Nephron (organoid): ENCODE data around the gene KDR.

Source experiments
- H3K27ac Mint-ChIP-seq, 3 experiments: 2 replicates each; pipeline ENCODE4 v1.8.0; 2020; ENCODE audit warnings: mixed read lengths in 3 of 3, mild to moderate bottlenecking in 2 of 3, moderate library complexity in 1 of 3
- H3K27me3 Mint-ChIP-seq: 2 replicates; pipeline ENCODE4 v1.8.0; 2021; ENCODE audit warnings: low read depth, mild to moderate bottlenecking, moderate library complexity, mixed read lengths
- H3K36me3 Mint-ChIP-seq: 2 replicates; pipeline ENCODE4 v1.8.0; 2020; ENCODE audit warnings: low read depth, mixed read lengths
- H3K4me1 Mint-ChIP-seq: 2 replicates; pipeline ENCODE4 v1.8.0; 2020; ENCODE audit warnings: mixed read lengths
- H3K4me3 Mint-ChIP-seq, 3 experiments: 2 replicates each; pipeline ENCODE4 v1.8.0; 2020; ENCODE audit warnings: mild to moderate bottlenecking in 3 of 3, mixed read lengths in 3 of 3, moderate library complexity in 2 of 3
- H3K9me3 Mint-ChIP-seq: 2 replicates; pipeline ENCODE4 v1.8.0; 2020; ENCODE audit warnings: mixed read lengths
- TF ChIP-seq, protein P1 (sequence below), 3 experiments: fragments of 200-600 bp; sonication (generic); IDR thresholded peaks; one replicate each; pipeline ENCODE4 v1.5.0; 2021; ENCODE audit warnings: antibody characterized with exemption in 3 of 3; ENCODE audit not compliant: unreplicated experiment in 3 of 3

Gene KDR

DNA sequence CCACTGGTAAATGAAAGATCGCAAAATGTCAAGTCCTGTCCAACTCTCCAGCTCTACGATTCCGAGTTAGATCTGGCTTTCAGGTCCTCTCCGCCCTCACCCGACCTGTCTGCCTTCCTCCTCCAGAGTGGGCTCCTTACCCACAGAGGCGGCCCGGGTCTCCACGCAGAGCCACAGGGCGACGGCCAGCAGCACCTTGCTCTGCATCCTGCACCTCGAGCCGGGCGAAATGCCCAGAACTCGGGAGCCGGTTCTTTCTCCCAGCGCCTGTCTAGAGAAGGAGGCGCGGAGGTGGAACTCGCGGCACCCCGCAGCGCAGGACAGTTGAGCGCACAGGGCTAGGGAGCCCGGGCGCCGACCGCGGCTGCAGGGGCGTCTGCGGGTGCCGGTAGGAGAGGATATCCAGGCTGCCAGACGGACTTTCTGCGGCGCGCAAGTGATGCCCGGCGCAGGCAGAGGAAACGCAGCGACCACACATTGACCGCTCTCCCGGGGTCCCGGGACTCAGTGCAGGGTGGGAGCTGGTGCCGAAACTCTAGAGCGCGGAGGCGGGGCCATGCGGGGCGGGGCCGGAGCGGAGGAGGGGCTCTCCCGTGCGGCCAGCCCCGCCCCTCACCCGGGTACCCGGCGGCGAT is at the start of gene KDR:
KDR (minus strand) TSS at position 509 of the 635 bp plus-strand sequence; CDS start at position 207, 302 bp downstream.
- TF ChIP-seq, protein P1, sequence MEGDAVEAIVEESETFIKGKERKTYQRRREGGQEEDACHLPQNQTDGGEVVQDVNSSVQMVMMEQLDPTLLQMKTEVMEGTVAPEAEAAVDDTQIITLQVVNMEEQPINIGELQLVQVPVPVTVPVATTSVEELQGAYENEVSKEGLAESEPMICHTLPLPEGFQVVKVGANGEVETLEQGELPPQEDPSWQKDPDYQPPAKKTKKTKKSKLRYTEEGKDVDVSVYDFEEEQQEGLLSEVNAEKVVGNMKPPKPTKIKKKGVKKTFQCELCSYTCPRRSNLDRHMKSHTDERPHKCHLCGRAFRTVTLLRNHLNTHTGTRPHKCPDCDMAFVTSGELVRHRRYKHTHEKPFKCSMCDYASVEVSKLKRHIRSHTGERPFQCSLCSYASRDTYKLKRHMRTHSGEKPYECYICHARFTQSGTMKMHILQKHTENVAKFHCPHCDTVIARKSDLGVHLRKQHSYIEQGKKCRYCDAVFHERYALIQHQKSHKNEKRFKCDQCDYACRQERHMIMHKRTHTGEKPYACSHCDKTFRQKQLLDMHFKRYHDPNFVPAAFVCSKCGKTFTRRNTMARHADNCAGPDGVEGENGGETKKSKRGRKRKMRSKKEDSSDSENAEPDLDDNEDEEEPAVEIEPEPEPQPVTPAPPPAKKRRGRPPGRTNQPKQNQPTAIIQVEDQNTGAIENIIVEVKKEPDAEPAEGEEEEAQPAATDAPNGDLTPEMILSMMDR (IDR thresholded peaks at IDR 0.05; ENCODE audit: unreplicated experiment in 3 of 3) = no peak
- Mint-ChIP-seq H3K27me3 (peaks cover 63% of the 10 kb centered on the region), H3K4me1 (peaks cover 27% of the 10 kb centered on the region), H3K36me3 (no peaks in the 10 kb centered on the region), H3K9me3 (peaks cover 3% of the 10 kb centered on the region), H3K4me3 (peak within 1 kb of the TSS; percentile 85 to 89 (median 87)), H3K27ac (no peak within 1 kb of the TSS)

DNA sequence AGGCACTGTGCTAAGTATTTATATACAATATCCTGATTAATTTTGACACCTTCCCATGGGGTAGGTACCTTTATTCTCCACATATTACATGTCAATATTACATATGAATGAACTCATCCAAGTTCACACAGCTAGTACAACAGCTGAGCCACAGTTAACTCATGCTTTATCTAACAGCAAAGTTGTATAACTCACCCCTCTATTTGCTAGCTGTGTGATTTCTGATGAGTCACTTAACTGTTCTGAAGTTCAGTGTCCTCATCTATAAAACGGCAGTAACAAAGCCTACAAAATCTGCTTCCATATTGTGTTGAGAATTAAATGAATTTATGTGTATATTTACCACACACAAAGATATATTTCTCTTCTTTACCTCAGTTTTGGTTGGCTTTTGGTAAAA is 48.2 kb upstream of the KDR start:
- no peak overlapping the region for H3K4me3 Mint-ChIP-seq
- H3K4me1 Mint-ChIP-seq = peaks cover 21% of the 10 kb centered on the region
- TF ChIP-seq, protein P1 (IDR thresholded peaks at IDR 0.05; ENCODE audit: unreplicated experiment in 3 of 3) = no peak
- peaks cover 3% of the 10 kb centered on the region for H3K9me3 Mint-ChIP-seq
- H3K36me3 Mint-ChIP-seq = no peaks in the 10 kb centered on the region
- H3K27me3 Mint-ChIP-seq = peaks cover 3% of the 10 kb centered on the region
- no peak overlapping the region for H3K27ac Mint-ChIP-seq

DNA sequence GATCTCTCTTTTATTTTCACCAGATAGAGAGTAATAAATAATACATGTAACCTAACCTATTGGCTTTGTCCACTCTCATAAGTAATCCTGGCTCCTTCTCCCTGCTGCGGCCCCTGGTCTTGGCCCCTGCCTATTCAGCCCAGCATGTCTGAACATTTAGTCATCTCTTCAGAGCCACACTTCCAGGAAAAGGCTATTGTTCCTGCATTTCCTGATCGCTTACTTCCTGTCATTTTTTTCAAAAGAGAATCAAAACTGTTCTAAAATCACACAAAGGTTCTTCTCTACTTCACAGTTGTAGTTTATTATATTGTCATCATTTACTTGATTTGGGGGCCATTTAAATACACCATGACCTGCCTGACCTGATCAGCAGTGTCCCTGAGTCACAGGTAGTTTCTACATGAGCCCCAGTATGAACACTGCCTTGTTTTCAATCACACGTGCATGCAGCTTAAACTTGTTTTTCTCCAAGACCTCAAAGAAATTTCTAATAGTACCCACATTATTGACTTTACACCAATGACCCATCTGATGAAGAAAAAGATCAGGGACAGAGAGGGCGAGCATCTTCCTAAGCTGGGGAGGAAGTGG is 47.4 kb upstream of the KDR start:
- Mint-ChIP-seq H3K9me3 (no peaks in the 10 kb centered on the region), H3K4me3 (no peak overlapping the region), H3K27me3 (no peaks in the 10 kb centered on the region), H3K27ac (peak overlapping the region in 1 of 3 experiments; percentile 17), H3K36me3 (no peaks in the 10 kb centered on the region), H3K4me1 (peaks cover 13% of the 10 kb centered on the region)
- TF ChIP-seq, protein P1 (IDR thresholded peaks at IDR 0.05; ENCODE audit: unreplicated experiment in 3 of 3) = no peak

DNA sequence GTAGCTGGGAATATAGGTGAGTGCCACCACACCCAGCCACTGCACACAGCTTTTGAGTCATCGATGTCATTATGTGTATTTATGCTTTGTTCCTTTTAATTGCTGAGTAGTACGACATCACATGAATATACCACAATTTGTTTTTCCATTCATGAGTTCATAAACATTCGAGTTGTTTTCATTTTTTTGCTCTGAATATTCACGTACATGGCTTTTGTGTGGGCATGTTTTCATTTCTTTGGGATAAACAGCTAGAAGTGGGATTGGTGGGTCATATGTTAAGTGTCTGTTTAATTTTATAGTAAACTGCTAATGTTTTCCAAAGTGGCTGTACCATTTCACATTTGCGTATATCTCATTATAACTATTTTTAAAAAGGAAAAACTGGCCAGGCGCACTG is 45.1 kb upstream of the KDR start:
- H3K27me3 Mint-ChIP-seq = no peaks in the 10 kb centered on the region
- H3K4me1 Mint-ChIP-seq = peaks cover 6% of the 10 kb centered on the region
- TF ChIP-seq, protein P1 (IDR thresholded peaks at IDR 0.05; ENCODE audit: unreplicated experiment in 3 of 3) = no peak
- no peak overlapping the region for H3K27ac Mint-ChIP-seq
- H3K4me3 Mint-ChIP-seq = no peak overlapping the region
- peaks cover 10% of the 10 kb centered on the region for H3K9me3 Mint-ChIP-seq
- H3K36me3 Mint-ChIP-seq = no peaks in the 10 kb centered on the region

DNA sequence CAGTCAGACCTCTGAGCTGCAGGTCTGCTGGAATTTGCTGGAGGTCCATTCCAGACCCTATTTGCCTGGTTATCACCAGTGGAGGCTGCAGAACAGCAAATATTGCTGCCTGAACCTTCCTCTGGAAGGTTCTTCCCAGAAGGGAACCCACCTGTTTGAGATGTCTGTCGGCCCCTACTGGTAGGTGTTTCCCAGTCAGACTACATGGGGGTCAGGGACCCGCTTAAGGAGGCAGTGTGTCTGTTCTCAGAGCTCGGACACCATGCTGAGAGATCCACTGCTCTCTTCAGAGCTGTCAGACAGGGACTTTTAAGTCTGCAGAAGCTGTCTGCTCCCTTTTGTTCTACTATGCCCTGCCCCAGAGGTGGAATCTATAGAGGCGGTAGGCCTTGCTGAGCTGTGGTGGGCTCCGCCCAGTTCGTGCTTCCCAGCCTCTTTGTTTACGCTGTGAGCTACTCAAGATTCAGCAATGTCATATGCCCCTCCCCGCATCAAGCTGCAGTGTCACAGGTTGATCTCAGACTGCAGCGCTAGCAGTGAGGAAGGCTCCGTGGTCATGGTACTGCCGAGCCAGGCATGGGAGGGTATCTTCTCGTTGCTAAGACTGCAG is 44.1 kb upstream of the KDR start:
- Mint-ChIP-seq H3K27ac (no peak overlapping the region), H3K9me3 (peaks cover 11% of the 10 kb centered on the region), H3K36me3 (no peaks in the 10 kb centered on the region), H3K27me3 (no peaks in the 10 kb centered on the region), H3K4me1 (peaks cover 6% of the 10 kb centered on the region), H3K4me3 (no peak overlapping the region)
- TF ChIP-seq, protein P1 (IDR thresholded peaks at IDR 0.05; ENCODE audit: unreplicated experiment in 3 of 3) = no peak
